Transverse colon (tissue), 4 donors: ENCODE results near the gene DYNLL1. TPM values are rescaled to one million over a fixed set of nuclear protein-coding genes. Genes with fewer than 3 reads are reported as not detected.
A peak's percentile ranks its signal among the peaks of the same experiment; 100 is the strongest.

ENCODE experiments used
- DNase-seq: peaks from one replicate; pipeline ENCODE4 v3.0.0-alpha.2; 2019
- H3K27ac ChIP-seq, 4 donors: fragments of 200-600 bp; sonication (generic); 2 replicates each; pipeline ENCODE4 v1.5.1; 2016 to 2018; ENCODE audit warnings: inconsistent platforms in 4 of 4
- H3K27me3 ChIP-seq: fragments of 200-600 bp; sonication (generic); 2 replicates; pipeline ENCODE4 v1.5.1; 2017; ENCODE audit warnings: inconsistent platforms
- H3K36me3 ChIP-seq, 4 donors: fragments of 200-600 bp; sonication (generic); 2 replicates each; pipeline ENCODE4 v1.5.1; 2017 to 2019; ENCODE audit warnings: inconsistent platforms in 4 of 4
- H3K4me1 ChIP-seq, 4 donors: fragments of 200-600 bp; sonication (generic); 2 replicates each; pipeline ENCODE4 v1.5.1; 2017 to 2020; ENCODE audit warnings: inconsistent platforms in 4 of 4
- H3K4me3 ChIP-seq, 4 donors: fragments of 200-600 bp; sonication (generic); 1 replicate in 1 of 4; 2 replicates in 3 of 4; pipeline versions ENCODE4 v1.5.1 to v1.6.1; 2017 to 2019; ENCODE audit warnings: inconsistent platforms in 4 of 4
- H3K9me3 ChIP-seq, 2 donors: fragments of 200-600 bp; sonication (generic); 2 replicates each; pipeline ENCODE4 v1.5.1; 2017 to 2019; ENCODE audit warnings: inconsistent platforms in 2 of 2
- EP300 ChIP-seq: sonication (generic); formaldehyde crosslinking; IDR thresholded peaks from one replicate; pipeline ENCODE4 v1.6.1; 2017; ENCODE audit warnings: antibody characterized with exemption, low read depth
- POLR2A ChIP-seq: fragments of 450-650 bp; IDR thresholded peaks from one replicate; pipeline ENCODE4 v1.6.1; 2016; ENCODE audit warnings: antibody characterized with exemption, mild to moderate bottlenecking, moderate library complexity
- POLR2AphosphoS5 ChIP-seq, 3 donors: sonication (generic); formaldehyde crosslinking; IDR thresholded peaks; one replicate each; pipeline ENCODE4 v1.6.1; 2016; ENCODE audit warnings: antibody characterized with exemption in 3 of 3
- WGBS, 2 donors: methylation state at CpG; one replicate each; pipeline ENCODE4 v1.1.5; 2018; ENCODE audit warnings: low coverage in 1 of 2; 5-methylcytosine and 5-hydroxymethylcytosine counted together
- in situ Hi-C, 4 donors: fragments of 200-750 bp; cut with MboI; loops; one replicate each; pipeline versions ENCODE4 v1.15.0 to v1.15.1; 2017; ENCODE audit warnings: low sequenced_read_pairs in 3 of 4, low pct_ligation_motif_present in 1 of 4, low pct_unique_long_range_greater_than_20kb in 1 of 4
- intact Hi-C: fragments of 100-400 bp; cut with DNase I; formaldehyde crosslinking; loops from one replicate; pipeline ENCODE4 v1.15.1; 2023; ENCODE audit warnings: low total_unique reads
- total RNA-seq, 4 donors: library from RNA; depleted of rRNA; stranded (reverse); fragments of >200 nt; gene quantifications; one replicate each; pipeline ENCODE4 v1.1.0, GENCODE V29; 2016
- TF ChIP-seq, protein P1 (sequence below), 5 experiments: fragments of 200-600 bp in 3 of 5; fragments of 450-650 bp in 2 of 5; sonication (generic) in 3 of 5; IDR thresholded peaks; 1 replicate in 2 of 5; 2 replicates in 3 of 5; pipeline ENCODE4 v1.5.1; 2016 to 2017; ENCODE audit warnings: antibody characterized with exemption in 5 of 5, inconsistent platforms in 3 of 5, mild to moderate bottlenecking in 2 of 5, moderate library complexity in 1 of 5

DYNLL1 gene
- total RNA-seq, 4 donors from 2014 or later = 60.5 to 291 (median 190) TPM

DNA sequence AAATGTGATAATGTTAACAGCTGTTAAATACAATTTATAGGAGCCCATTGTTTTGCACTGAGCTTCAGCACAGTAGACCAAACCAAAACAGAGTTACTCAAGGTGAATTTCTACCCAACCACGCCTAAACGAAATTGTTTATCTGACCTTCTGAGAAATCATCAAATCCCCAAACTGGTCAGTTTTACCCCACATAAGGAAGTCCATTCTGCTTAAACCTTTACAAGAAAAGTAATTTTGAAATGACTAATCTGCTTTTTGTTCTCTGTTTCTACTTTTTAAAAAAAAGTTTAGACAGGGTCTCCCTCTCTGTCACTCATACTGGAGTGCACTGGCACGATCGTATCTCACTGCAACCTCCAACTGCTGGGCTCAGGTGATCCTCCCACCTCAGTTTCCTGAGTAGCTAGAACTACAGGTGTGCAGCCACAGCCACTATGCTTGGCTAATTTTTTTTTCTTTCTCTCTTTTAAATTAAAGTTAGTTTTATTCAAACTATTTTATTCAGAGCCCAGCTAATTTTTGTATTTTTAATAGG is 36.9 kb downstream of the DYNLL1 start:
- Histone ChIP-seq H3K27ac (no peak overlapping the region), H3K27me3 (no peaks in the 10 kb centered on the region), H3K36me3 (no peaks in the 10 kb centered on the region), H3K4me3 (no peak overlapping the region), H3K4me1 (peaks cover 11 to 48% (median 38%) of the 10 kb centered on the region in 4 donors), H3K9me3 (no peaks in the 10 kb centered on the region)
- in situ Hi-C loops = no loop called here
- no peak for DNase-seq
- TF ChIP-seq POLR2AphosphoS5 (IDR thresholded peaks at IDR 0.05) = no peak
- TF ChIP-seq EP300 = no peak
- TF ChIP-seq, protein P1, sequence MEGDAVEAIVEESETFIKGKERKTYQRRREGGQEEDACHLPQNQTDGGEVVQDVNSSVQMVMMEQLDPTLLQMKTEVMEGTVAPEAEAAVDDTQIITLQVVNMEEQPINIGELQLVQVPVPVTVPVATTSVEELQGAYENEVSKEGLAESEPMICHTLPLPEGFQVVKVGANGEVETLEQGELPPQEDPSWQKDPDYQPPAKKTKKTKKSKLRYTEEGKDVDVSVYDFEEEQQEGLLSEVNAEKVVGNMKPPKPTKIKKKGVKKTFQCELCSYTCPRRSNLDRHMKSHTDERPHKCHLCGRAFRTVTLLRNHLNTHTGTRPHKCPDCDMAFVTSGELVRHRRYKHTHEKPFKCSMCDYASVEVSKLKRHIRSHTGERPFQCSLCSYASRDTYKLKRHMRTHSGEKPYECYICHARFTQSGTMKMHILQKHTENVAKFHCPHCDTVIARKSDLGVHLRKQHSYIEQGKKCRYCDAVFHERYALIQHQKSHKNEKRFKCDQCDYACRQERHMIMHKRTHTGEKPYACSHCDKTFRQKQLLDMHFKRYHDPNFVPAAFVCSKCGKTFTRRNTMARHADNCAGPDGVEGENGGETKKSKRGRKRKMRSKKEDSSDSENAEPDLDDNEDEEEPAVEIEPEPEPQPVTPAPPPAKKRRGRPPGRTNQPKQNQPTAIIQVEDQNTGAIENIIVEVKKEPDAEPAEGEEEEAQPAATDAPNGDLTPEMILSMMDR (IDR thresholded peaks at IDR 0.05) = no peak
- TF ChIP-seq POLR2A = no peak
- intact Hi-C loops = no loop called here
- WGBS, 2 donors = 63 to 86% methylated on average over 4 of the region's 4 CpGs

DNA sequence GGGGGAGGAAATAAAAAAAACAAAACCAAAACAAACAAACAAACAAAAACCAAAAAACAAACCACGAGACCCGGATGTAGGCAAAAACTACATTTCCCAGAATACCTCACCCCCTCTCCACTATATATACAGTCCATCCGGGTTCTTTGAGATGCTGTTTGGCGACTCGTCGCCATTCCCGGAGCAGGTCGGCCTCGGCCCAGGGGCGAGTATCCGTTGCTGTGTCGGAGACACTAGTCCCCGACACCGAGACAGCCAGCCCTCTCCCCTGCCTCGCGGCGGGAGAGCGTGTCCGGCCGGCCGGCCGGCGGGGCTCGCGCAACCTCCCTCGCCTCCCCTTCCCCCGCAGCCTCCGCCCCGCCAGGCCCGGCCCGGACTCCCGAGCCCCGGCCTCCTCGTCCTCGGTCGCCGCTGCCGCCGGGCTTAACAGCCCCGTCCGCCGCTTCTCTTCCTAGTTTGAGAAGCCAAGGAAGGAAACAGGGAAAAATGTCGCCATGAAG is 38.3 kb downstream of the DYNLL1 start, which contains the start of gene RNF10:
TSS of gene RNF10 (plus strand) at position 154 of the 500 bp plus-strand sequence. CDS start 456 bp downstream, outside the sequence.
- 0% methylated on average over 4 to 31 of the region's 43 CpGs for WGBS, 2 donors

DNA sequence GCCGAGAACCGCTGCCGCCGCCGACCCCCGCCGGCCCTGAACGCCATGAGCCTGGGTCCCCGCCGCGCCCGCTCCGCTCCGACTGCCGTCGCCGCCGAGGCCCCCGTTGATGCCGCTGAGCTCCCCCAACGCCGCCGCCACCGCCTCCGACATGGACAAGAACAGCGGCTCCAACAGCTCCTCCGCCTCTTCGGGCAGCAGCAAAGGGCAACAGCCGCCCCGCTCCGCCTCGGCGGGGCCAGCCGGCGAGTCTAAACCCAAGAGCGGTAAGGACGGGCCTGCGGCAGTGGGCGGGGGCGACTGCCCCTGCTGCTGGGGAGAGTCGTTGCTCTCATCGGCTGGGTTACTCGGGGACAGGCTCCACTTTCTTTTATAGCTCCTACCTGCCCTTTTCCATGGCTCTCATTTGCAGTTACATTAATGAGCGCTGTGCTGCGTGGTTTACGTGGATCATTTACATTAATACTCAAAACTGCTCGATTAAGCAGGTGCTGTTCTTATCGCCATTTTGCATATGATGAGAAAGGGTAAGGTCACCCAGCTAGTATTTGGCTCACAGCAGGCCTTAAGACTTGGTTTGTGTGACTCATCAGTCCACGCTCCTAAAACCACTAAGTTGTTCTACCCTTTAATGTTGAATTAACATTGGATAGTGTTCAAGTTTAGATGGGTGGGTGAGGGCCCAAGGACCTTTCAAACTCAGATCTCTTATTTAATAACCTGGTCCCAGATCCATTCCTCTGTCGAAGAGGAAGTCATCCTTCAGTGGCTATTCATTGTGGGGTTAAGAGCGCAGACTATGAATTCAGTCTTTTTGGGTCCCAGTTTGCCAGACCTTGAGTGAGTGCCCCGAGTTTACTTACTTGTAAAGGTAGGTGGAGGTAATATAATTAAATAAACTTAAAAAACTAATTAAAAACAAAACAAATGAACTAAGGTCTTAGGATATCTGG is 39.1 kb downstream of the DYNLL1 start:
- peak overlapping the region; percentile 95 to 99 (median 97) for H3K27ac ChIP-seq
- DNase-seq = peak; percentile 54
- H3K27me3 ChIP-seq = no peaks in the 10 kb centered on the region
- H3K4me1 ChIP-seq = peaks cover 27 to 56% (median 53%) of the 10 kb centered on the region in 4 donors
- TF ChIP-seq POLR2AphosphoS5 (IDR thresholded peaks at IDR 0.05) (peak in 1 of 3 donors; percentile 61), EP300 (no peak)
- in situ Hi-C loops (no loop called here), intact Hi-C loops (no loop called here)
- H3K4me3 ChIP-seq = peak overlapping the region; percentile 92 to 97 (median 94)
- H3K9me3 ChIP-seq = no peaks in the 10 kb centered on the region
- no peaks in the 10 kb centered on the region for H3K36me3 ChIP-seq
- WGBS, 2 donors = 1 to 12% methylated on average over 4 to 32 of the region's 52 CpGs

More for the DNA sequence above, 38.3 kb downstream of the DYNLL1 start, which contains the start of gene RNF10:
- intact Hi-C loops (no loop called here), in situ Hi-C loops (no loop called here)
- Histone ChIP-seq H3K27ac (peak within 1 kb of the TSS; percentile 95 to 99 (median 97)), H3K36me3 (no peaks in the 10 kb centered on the region), H3K4me3 (peak within 1 kb of the TSS; percentile 92 to 97 (median 94)), H3K9me3 (no peaks in the 10 kb centered on the region), H3K27me3 (no peaks in the 10 kb centered on the region), H3K4me1 (peaks cover 21 to 55% (median 49%) of the 10 kb centered on the region in 4 donors)
- TF ChIP-seq, protein P1 (IDR thresholded peaks at IDR 0.05) = no peak
- peak; percentile 99 to 100 (median 100) for TF ChIP-seq POLR2AphosphoS5 (IDR thresholded peaks at IDR 0.05)
- peak; percentile 99 for TF ChIP-seq POLR2A
- no peak for TF ChIP-seq EP300
- peak; percentile 85 for DNase-seq

DNA sequence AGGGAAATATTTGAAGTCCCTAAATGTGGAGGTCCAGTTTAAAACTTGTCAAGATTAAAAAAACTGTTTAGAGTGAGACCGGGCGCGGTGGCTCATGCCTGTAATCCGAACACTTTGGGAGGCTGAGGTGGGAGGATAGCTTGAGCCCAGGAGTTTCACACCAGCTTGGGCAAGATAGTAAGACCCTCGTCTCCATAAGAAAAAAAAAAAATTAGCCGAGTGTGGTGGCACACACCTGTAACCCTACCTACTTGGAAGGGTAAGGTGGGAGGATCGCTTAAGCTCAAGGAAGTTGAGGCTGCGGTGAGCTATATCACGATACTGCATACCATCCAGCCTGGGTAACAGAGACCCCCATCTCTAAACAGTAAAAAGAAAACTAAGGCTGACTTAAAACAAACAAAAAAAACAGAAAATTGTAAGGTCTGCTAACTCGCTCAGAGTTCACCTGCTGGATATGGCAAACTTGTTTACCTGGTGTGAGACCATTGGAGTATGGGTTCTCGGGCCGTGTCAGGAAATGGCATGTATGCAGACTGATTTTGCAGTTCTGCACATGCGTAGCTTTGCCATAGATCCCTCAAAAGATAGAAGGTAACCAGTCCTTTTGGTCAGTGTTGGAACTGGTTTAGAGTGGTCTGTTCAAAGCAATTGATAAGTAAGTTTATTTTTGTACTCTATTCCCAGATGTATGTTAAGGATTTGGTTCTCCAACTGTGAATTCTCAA is 40.3 kb downstream of the DYNLL1 start:
- 25 to 44% methylated on average over 9 to 13 of the region's 13 CpGs for WGBS, 2 donors
- DNase-seq = peak; percentile 37
- H3K27ac ChIP-seq = peak overlapping the region; percentile 95 to 99 (median 97)
- no peaks in the 10 kb centered on the region for H3K36me3 ChIP-seq
- TF ChIP-seq, protein P1 (IDR thresholded peaks at IDR 0.05) = no peak
- TF ChIP-seq POLR2AphosphoS5 (IDR thresholded peaks at IDR 0.05) = peak in 1 of 3 donors; percentile 4
- H3K4me3 ChIP-seq = peak overlapping the region; percentile 5 to 97 (median 94)
- H3K9me3 ChIP-seq = no peaks in the 10 kb centered on the region
- no peaks in the 10 kb centered on the region for H3K27me3 ChIP-seq
- peaks cover 27 to 58% (median 53%) of the 10 kb centered on the region in 4 donors for H3K4me1 ChIP-seq
- in situ Hi-C loops = no loop called here
- intact Hi-C loops = no loop called here
